Measurements from ENCODE around the gene ANKRD55.
A peak's percentile ranks its signal among the peaks of the same experiment; 100 is the strongest.
"Not testable (repeated sequence)": the region's sequence is repeated elsewhere in the genome, so short reads cannot be mapped to it uniquely, and the experiment has no call there.

Gene ANKRD55

GRCh38 chr5:56211298-56211865 lies 21.7 kb downstream of the ANKRD55 start:
- DNase-seq: no peak

GRCh38 chr5:56208681-56209080 lies 24.4 kb downstream of the ANKRD55 start:
- DNase-seq: no peak

DNA sequence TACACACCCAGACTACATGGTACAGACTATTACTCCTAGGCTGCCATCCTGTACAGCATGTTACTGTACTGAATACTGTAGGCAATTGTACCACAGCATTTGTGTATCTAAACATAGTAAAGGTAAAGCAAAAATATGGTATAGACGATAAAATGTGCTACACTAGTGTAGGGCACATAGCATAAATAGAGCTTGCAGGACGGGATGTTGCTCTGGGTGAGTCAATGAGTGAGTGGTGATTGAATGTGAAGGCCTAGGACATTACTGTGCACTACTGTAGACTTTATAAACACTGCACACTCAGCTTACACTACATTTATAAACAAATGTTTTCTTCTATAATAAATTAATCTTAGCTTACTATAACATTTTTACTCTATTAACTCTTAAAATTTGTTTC lies 25.6 kb downstream of the ANKRD55 start:
- no peak for DNase-seq

GRCh38 chr5:56206126-56206910 lies 26.8 kb downstream of the ANKRD55 start:
- no peak for DNase-seq

GRCh38 chr5:56203936-56204335 lies 29.2 kb downstream of the ANKRD55 start:
- not testable (repeated sequence) for DNase-seq

GRCh38 chr5:56202483-56202882 lies 30.6 kb downstream of the ANKRD55 start:
- no peak for DNase-seq

- DNase-seq: not testable (repeated sequence)
Observed at GRCh38 chr5:56201762-56202261, 31.3 kb downstream of the ANKRD55 start.

GRCh38 chr5:56200971-56201666 lies 32.0 kb downstream of the ANKRD55 start:
- DNase-seq: peak in 35 of 58 donors; percentile 2 to 59 (median 20)

DNA sequence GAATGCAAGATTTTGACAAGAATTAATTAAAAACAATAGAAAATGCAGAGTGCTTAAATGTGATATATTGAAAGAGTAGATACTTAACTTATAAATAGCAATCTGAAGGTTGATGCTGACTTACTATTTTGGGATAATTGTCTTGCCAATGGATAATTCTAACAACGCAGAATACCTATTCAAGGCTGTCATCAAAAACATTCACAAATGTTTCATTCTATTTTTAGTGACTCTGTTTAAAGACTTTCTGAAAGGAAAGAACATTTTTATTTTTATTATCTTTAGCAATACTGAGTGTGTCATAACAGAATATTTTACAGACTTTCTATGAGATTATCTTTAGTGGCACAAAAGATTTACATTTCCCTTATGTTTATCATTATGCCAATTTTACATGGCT lies 38.1 kb downstream of the ANKRD55 start:
- DNase-seq: no peak

DNA sequence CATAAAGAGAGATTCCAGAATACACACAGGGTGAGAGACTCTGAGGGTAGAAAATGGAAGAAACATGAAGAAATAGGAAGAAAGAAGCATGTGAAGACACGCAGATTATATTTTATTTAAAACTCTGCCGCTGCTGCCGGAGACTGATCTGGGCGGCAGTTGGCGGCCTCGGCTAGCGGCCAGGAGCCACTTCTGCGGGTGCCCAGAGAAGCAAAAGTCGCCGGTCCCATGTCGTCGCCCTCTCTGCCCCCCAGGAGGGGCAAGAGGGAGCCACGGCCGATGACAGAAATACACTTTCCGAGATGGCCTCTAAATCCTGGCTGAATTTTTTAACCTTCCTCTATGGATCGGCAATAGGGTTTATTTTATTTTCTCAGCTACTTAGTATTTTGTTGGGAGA lies 40.9 kb downstream of the ANKRD55 start:
- DNase-seq: no peak

DNA sequence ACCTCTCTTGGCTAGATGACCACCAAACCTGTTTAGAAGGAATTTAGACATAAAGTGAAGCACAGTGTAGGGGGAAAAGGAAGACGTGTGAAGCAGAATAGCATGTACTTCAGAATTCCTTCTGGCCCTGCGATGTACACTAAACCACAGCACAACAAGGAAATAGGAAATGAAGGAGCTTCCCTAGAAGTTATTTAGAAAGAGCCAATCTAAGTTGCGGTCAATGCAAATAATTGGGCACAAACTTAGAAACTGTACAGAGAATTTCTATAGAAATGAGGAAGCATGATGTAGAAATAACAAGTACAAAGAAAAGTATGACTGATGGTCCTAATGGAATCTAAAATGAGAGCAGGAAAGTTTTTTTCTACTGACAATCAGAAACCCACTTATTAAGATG lies 41.5 kb downstream of the ANKRD55 start:
- no peak for DNase-seq

- DNase-seq: peak in 4 of 58 donors; percentile 4 to 15 (median 6)
Observed at GRCh38 chr5:56190497-56190896, 42.6 kb downstream of the ANKRD55 start.

- no peak for DNase-seq
Observed at GRCh38 chr5:56185768-56186311, 47.3 kb downstream of the ANKRD55 start.

GRCh38 chr5:56183506-56183905 lies 49.6 kb downstream of the ANKRD55 start:
- DNase-seq: no peak

- no peak for DNase-seq
Observed at GRCh38 chr5:56179442-56179841, 53.7 kb downstream of the ANKRD55 start.

DNA sequence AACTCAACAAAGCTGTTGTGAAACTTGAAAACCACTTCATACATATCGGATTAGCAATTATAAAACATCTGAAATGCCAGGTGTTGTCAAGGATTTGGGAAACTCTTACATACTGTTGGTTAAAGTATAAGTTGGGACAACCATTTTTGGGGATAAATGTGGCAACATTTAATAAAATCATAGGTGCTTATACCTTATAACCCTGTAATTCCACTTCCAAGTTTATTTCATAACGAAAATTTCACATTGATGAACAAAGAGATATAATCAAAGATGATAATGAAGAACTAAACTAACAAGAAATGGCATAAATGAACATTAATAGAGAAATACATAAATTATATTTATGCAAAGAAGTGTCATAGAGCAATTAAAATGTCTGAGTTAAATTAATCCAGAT lies 54.3 kb downstream of the ANKRD55 start:
- no peak for DNase-seq

DNA sequence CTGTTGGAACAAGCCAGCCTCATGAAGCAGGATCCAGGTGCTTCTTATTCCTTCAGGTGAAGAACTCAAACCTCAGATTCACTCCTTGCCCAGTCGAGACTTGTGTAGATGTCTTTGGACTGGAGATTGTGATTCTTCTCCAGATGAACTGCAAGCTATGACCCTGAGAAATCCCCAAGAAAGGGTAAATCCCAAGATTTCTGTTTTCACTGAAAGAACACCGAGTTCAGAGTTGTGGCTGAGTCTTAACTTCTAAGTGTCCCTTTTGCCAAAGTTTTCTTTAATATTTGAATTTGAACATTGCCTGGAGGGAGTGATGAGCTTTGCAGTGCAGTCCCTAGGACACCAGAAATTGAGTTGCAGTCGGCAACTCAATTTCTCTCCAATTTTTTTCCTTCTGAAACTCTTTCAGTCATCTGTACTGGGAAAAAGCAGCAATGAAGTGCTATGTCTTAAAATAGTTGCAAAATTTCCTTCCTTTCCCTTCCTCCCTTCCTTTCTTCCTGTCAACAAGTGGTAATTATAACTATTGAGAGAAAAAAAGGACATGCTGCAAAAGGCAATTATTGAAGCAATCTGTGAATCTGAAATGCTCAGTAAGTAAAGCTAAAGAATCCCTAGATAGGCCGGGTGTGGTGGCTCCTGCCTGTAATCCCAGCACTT lies 56.1 kb downstream of the ANKRD55 start:
- DNase-seq: no peak

DNA sequence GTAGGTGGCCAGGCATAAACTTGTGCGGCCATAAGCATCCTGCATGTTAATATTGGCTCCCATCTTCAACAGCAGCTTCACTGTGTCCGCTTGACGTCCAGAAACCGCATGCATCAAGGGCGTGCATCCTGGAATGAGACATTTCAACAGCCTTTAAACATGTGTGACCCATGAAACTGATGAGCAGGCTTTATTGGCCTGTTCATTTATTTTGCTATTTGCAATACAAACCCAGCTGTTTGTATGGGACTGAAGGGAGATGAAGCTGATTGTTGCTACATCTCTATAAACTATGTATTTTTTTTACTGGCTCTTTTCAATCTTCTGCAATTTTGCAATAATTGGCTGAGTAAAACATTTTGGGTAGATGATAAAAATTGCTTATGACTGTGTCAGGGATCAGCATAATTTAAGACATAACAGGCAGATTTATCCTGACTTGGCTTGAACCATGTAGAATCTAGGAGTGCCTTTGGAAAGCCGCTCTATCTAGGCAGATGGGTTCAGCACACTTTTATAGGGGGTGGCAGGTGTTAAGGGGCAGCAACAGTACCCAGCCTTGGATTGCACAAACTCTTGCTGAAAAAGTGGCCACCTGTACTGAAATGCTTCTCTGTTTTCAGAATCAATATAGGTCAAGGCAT lies 56.9 kb downstream of the ANKRD55 start:
- no peak for DNase-seq

- DNase-seq: no peak
Observed at GRCh38 chr5:56175488-56175887, 57.6 kb downstream of the ANKRD55 start.

GRCh38 chr5:56175021-56175420 lies 58.1 kb downstream of the ANKRD55 start:
- DNase-seq: no peak

DNA sequence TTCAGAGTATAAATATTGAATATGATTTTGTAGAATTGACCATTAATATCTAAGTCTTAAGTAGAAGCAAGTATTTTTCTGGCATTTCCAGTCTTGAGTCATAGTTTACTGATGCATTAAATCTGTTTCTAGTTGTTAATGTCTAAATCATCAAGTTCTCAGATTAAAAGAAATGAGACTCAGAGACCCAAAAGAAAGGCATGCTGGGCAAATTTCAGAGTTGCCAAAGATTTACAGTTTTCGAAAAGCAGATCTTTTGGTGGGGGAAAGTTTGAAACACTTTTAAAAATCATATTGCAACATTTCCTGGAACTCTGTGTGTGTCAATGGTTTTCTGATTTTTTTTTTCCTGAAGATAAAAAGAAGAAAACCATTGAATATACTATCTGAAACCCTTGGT lies 60.9 kb downstream of the ANKRD55 start:
- no peak for DNase-seq
